Activated CD4-positive, alpha-beta T cell treated with anti-CD3 and anti-CD28 coated beads, Interleukin-2, amount 50 U/mL, for 24 hours (primary cell): ENCODE results near the gene SLC47A1.
"Not testable (repeated sequence)": the region's sequence is repeated elsewhere in the genome, so short reads cannot be mapped to it uniquely, and the experiment has no call there.

Experiments
- DNase-seq, 2 donors: peaks; one replicate each; pipeline ENCODE4 v3.0.0-alpha.2; 2020; ENCODE audit warnings: low read depth in 1 of 2, low spot score in 1 of 2

Gene SLC47A1

GRCh38 chr17:19554393-19554792 lies 20.7 kb downstream of the SLC47A1 start:
- DNase-seq: no peak

GRCh38 chr17:19555746-19556145 lies 22.1 kb downstream of the SLC47A1 start:
- no peak for DNase-seq

- DNase-seq: no peak
These were observed 25.3 kb downstream of the SLC47A1 start for GRCh38 chr17:19558946-19559345.

GRCh38 chr17:19561697-19562318 lies 28.2 kb downstream of the SLC47A1 start:
- DNase-seq: no peak

GRCh38 chr17:19565817-19566575 lies 32.3 kb downstream of the SLC47A1 start:
- DNase-seq: no peak

- no peak for DNase-seq
These were observed 33.8 kb downstream of the SLC47A1 start for GRCh38 chr17:19567216-19568015.

- DNase-seq: no peak
These were observed 34.3 kb downstream of the SLC47A1 start for GRCh38 chr17:19568016-19568350.

- no peak for DNase-seq
These were observed 36.3 kb downstream of the SLC47A1 start for GRCh38 chr17:19569785-19570543.

GRCh38 chr17:19570544-19571062 lies 36.9 kb downstream of the SLC47A1 start:
- no peak for DNase-seq

- DNase-seq: no peak
These were observed 39.4 kb downstream of the SLC47A1 start for GRCh38 chr17:19573075-19573474.

GRCh38 chr17:19574956-19575355 lies 41.3 kb downstream of the SLC47A1 start:
- DNase-seq: no peak

- no peak for DNase-seq
These were observed 44.9 kb downstream of the SLC47A1 start for GRCh38 chr17:19578545-19578944.

- no peak for DNase-seq
These were observed 45.6 kb downstream of the SLC47A1 start for GRCh38 chr17:19579192-19579761.

- no peak for DNase-seq
These were observed 46.4 kb downstream of the SLC47A1 start for GRCh38 chr17:19579867-19580565.

- not testable (repeated sequence) for DNase-seq
These were observed 46.9 kb downstream of the SLC47A1 start for GRCh38 chr17:19580566-19580920.

- not testable (repeated sequence) for DNase-seq
These were observed 48.5 kb downstream of the SLC47A1 start for GRCh38 chr17:19582152-19582551.

- no peak for DNase-seq
These were observed 50.2 kb downstream of the SLC47A1 start for GRCh38 chr17:19583871-19584270.

GRCh38 chr17:19590451-19590850 lies 56.8 kb downstream of the SLC47A1 start:
- DNase-seq: no peak

- no peak for DNase-seq
These were observed 57.4 kb downstream of the SLC47A1 start for GRCh38 chr17:19590912-19591551.

GRCh38 chr17:19592316-19592715 lies 58.7 kb downstream of the SLC47A1 start:
- no peak for DNase-seq
